A549 (cell line): ENCODE measurements around the gene MGLL. TPM values are rescaled to one million over a fixed set of nuclear protein-coding genes. Genes with fewer than 3 reads are reported as not detected.

ENCODE experiments used
- ATAC-seq, 2 experiments: fragments of 200-7000 bp in 1 of 2; fragments of >200 bp in 1 of 2; cut with Nextera tagmentation in 1 of 2; cut with Tn5 transposase in 1 of 2; 3 replicates each; pipeline versions ENCODE4 v1.8.0 to v1.9.1; 2018 to 2020; ENCODE audit warnings: mild to moderate bottlenecking in 1 of 2, moderate library complexity in 1 of 2
- CTCF ChIA-PET: fragments of 300-600 bp; sonication (Branson Sonifier 250); formaldehyde crosslinking; extraction: SDS; loops from one replicate; lab custom pipeline; 2021; ENCODE audit warnings: antibody characterized with exemption, inconsistent platforms; lab: Yijun Ruan, JAX
- POLR2A ChIA-PET: fragments of 350-600 bp; formaldehyde crosslinking; extraction: SDS; loops from one replicate; lab custom pipeline; 2021; ENCODE audit warnings: antibody characterized with exemption, inconsistent platforms; lab: Yijun Ruan, JAX
- DNase-seq, 2 experiments: peaks; one replicate each; pipeline versions ENCODE4 v3.0.0 to v3.0.0-alpha.2; 2011 to 2016; ENCODE audit warnings: low read depth in 1 of 2, low spot score in 1 of 2
- FAIRE-seq: peaks from 2 replicates; lab custom pipeline; 2011; peaks lifted over from hg19 to GRCh38; lab: Jason Lieb, UNC
- H3K27ac ChIP-seq, 2 experiments: fragments of >200 bp; sonication (Bioruptor Twin); formaldehyde crosslinking; 3 replicates each; pipeline ENCODE4 v1.5.1; 2016 to 2017
- H3K4me1 ChIP-seq: fragments of >200 bp; sonication (Bioruptor Twin); formaldehyde crosslinking; 3 replicates; pipeline ENCODE4 v1.6.1; 2016
- H3K4me2 ChIP-seq: fragments of >200 bp; sonication (Bioruptor Twin); formaldehyde crosslinking; 3 replicates; pipeline ENCODE4 v1.6.1; 2016
- H3K4me3 ChIP-seq: fragments of >200 bp; sonication (Bioruptor Twin); formaldehyde crosslinking; 3 replicates; pipeline ENCODE4 v1.5.1; 2016
- H3K9me3 ChIP-seq: fragments of >200 bp; sonication (Bioruptor Twin); formaldehyde crosslinking; 3 replicates; pipeline ENCODE4 v1.6.1; 2016
- CBX8 ChIP-seq: fragments of 200-600 bp; sonication (generic); IDR thresholded peaks from 2 replicates; pipeline ENCODE4 v1.6.1; 2016
- CHD2 ChIP-seq: fragments of 150-350 bp; IDR thresholded peaks from 2 replicates; pipeline ENCODE4 v1.6.1; 2014; ENCODE audit warnings: low read length; ENCODE audit not compliant: partially characterized antibody
- CHD4 ChIP-seq: fragments of 200-600 bp; sonication (generic); IDR thresholded peaks from 2 replicates; pipeline ENCODE4 v1.6.1; 2016; ENCODE audit warnings: antibody characterized with exemption, mild to moderate bottlenecking, borderline replicate concordance
- EHF ChIP-seq: fragments of 250-450 bp; sonication (Bioruptor Pico); IDR thresholded peaks from 2 replicates; pipeline ENCODE4 v1.5.0; 2020; ENCODE audit warnings: mild to moderate bottlenecking
- FOXS1 ChIP-seq: fragments of 250-450 bp; sonication (Bioruptor Pico); IDR thresholded peaks from 2 replicates; pipeline ENCODE4 v1.5.0; 2020; ENCODE audit warnings: mild to moderate bottlenecking, moderate library complexity
- NFE2L2 ChIP-seq: fragments of 150-350 bp; conservative IDR thresholded peaks from 2 replicates; pipeline ENCODE4 v1.6.1; 2014; ENCODE audit warnings: low read length
- NR3C1 ChIP-seq: fragments of >200 bp; sonication (Bioruptor Twin); formaldehyde crosslinking; IDR thresholded peaks from 3 replicates; pipeline ENCODE4 v1.6.1; 2017
- PBX3 ChIP-seq: IDR thresholded peaks from 2 replicates; pipeline ENCODE4 v1.6.1; 2012
- RAD21 ChIP-seq, 2 experiments: fragments of >200 bp in 1 of 2; sonication (Bioruptor Twin) in 1 of 2; formaldehyde crosslinking in 1 of 2; IDR thresholded peaks in 1 of 2; conservative IDR thresholded peaks in 1 of 2; 2 replicates in 1 of 2; 3 replicates in 1 of 2; pipeline ENCODE4 v1.6.1; 2012 to 2018; ENCODE audit warnings: inconsistent platforms in 1 of 2
- TP53 ChIP-seq: fragments of 250-450 bp; sonication (Bioruptor Pico); IDR thresholded peaks from 2 replicates; pipeline ENCODE4 v1.5.0; 2021; ENCODE audit warnings: mild to moderate bottlenecking, moderate library complexity
- ZFP36 ChIP-seq: fragments of 450-650 bp; IDR thresholded peaks from 2 replicates; pipeline ENCODE4 v1.6.1; 2014; ENCODE audit warnings: borderline replicate concordance; ENCODE audit not compliant: partially characterized antibody
- ZNF302 ChIP-seq: fragments of 250-450 bp; sonication (Bioruptor Pico); IDR thresholded peaks from 2 replicates; pipeline ENCODE4 v1.9.0; 2021; ENCODE audit warnings: inconsistent platforms, mild to moderate bottlenecking, moderate library complexity
- whole genome bisulfite sequencing: methylation state at CpG from one replicate; pipeline ENCODE4 v1.1.6; 2017; ENCODE audit errors: missing lambda C conversion rate; 5-methylcytosine and 5-hydroxymethylcytosine counted together
- polyA plus RNA-seq, 4 experiments: library from polyadenylated mRNA; depleted of rRNA in 3 of 4; stranded (reverse); fragments of >200 nt; fragmentation: RNase III in 1 of 4; extraction: RNeasy Plus Mini Kit Qiagen cat#74134 plus additional on column Dnase treatment in 1 of 4; gene quantifications; 2 replicates in 3 of 4; 3 replicates in 1 of 4; pipeline ENCODE4 v1.2.3, GENCODE V29; 2011 to 2017
- TF ChIP-seq, protein P1 (sequence below): fragments of >200 bp; sonication (Bioruptor Twin); formaldehyde crosslinking; IDR thresholded peaks from 2 replicates; pipeline ENCODE4 v1.6.1; 2016
- TF ChIP-seq, protein P2 (sequence below): fragments of 250-450 bp; sonication (Bioruptor Pico); IDR thresholded peaks from 2 replicates; pipeline ENCODE4 v1.5.0; 2021; ENCODE audit warnings: mild to moderate bottlenecking, moderate library complexity, borderline replicate concordance
- TF ChIP-seq, protein P3 (sequence below): fragments of 450-650 bp; IDR thresholded peaks from 2 replicates; pipeline ENCODE4 v1.6.1; 2014; ENCODE audit warnings: antibody characterized with exemption

MGLL gene
- polyA plus RNA-seq, 2 of the 4 experiments (the other 2 are of a cell fraction): 38.5 to 41.5 TPM

GRCh38 chr3:127647166-127647844 is 175.0 kb downstream of the MGLL start:
- 76% methylated on average over 8 of the region's 13 CpGs for WGBS
- ATAC-seq (no peak), FAIRE-seq (no peak)

GRCh38 chr3:127646501-127647046 is 175.7 kb downstream of the MGLL start:
- Histone ChIP-seq H3K4me2 (no peak overlapping the region), H3K4me3 (no peak overlapping the region), H3K9me3 (no peaks in the 10 kb centered on the region), H3K27ac (no peak overlapping the region), H3K4me1 (no peaks in the 10 kb centered on the region)
- ChIA-PET CTCF (interaction anchor here (0.7 to 3.4 kb wide), 7 partner anchors 12 to 487 kb away, joined by 3 to 11 read pairs (median 5); no protein-coding TSS in a partner anchor), POLR2A (no interaction called here)
- FAIRE-seq (no peak), ATAC-seq (no peak), DNase-seq (no peak)
- TF ChIP-seq CHD2 (no peak), TP53 (CRISPR knock-in tag) (no peak), RAD21 (conservative IDR thresholded peaks at IDR 0.05 in 1 of 2, IDR thresholded peaks at IDR 0.05 in 1 of 2) (no peak)
- TF ChIP-seq, protein P1, sequence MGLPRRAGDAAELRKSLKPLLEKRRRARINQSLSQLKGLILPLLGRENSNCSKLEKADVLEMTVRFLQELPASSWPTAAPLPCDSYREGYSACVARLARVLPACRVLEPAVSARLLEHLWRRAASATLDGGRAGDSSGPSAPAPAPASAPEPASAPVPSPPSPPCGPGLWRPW: no peak
- whole genome bisulfite sequencing: 89% methylated on average over 10 of the region's 10 CpGs

More at GRCh38 chr3:127647166-127647844, 175.0 kb downstream of the MGLL start:
- Histone ChIP-seq H3K4me2 (no peak overlapping the region), H3K9me3 (no peaks in the 10 kb centered on the region), H3K27ac (no peak overlapping the region), H3K4me1 (peaks cover 1% of the 10 kb centered on the region; the same call in 2 of the 3 replicates), H3K4me3 (no peak overlapping the region)
- POLR2A ChIA-PET: no interaction called here
- no peak for DNase-seq
- no peak for TF ChIP-seq FOXS1 (CRISPR knock-in tag)
- TF ChIP-seq, protein P2, sequence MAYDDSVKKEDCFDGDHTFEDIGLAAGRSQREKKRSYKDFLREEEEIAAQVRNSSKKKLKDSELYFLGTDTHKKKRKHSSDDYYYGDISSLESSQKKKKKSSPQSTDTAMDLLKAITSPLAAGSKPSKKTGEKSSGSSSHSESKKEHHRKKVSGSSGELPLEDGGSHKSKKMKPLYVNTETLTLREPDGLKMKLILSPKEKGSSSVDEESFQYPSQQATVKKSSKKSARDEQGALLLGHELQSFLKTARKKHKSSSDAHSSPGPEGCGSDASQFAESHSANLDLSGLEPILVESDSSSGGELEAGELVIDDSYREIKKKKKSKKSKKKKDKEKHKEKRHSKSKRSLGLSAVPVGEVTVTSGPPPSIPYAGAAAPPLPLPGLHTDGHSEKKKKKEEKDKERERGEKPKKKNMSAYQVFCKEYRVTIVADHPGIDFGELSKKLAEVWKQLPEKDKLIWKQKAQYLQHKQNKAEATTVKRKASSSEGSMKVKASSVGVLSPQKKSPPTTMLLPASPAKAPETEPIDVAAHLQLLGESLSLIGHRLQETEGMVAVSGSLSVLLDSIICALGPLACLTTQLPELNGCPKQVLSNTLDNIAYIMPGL (CRISPR knock-in tag): no peak
- CTCF ChIA-PET: interaction anchor here (0.7 to 3.4 kb wide), 7 partner anchors 13 to 486 kb away, joined by 3 to 11 read pairs (median 5); no protein-coding TSS in a partner anchor

GRCh38 chr3:127645371-127646015 is 176.8 kb downstream of the MGLL start:
- ATAC-seq (no peak), FAIRE-seq (no peak), DNase-seq (no peak)
- WGBS: 63% methylated on average over 7 of the region's 8 CpGs
- Histone ChIP-seq H3K4me3 (no peak overlapping the region), H3K4me2 (no peak overlapping the region), H3K9me3 (no peaks in the 10 kb centered on the region), H3K27ac (no peak overlapping the region), H3K4me1 (no peaks in the 10 kb centered on the region)
- CTCF ChIA-PET: interaction anchor here (0.8 to 3.4 kb wide), 4 partner anchors 10 to 326 kb away, joined by 3 to 11 read pairs (median 5); no protein-coding TSS in a partner anchor
- TF ChIP-seq ZNF302: no peak
- no peak for TF ChIP-seq NFE2L2
- no peak for TF ChIP-seq FOXS1 (CRISPR knock-in tag)
- no peak for TF ChIP-seq NR3C1
- TF ChIP-seq, protein P3, sequence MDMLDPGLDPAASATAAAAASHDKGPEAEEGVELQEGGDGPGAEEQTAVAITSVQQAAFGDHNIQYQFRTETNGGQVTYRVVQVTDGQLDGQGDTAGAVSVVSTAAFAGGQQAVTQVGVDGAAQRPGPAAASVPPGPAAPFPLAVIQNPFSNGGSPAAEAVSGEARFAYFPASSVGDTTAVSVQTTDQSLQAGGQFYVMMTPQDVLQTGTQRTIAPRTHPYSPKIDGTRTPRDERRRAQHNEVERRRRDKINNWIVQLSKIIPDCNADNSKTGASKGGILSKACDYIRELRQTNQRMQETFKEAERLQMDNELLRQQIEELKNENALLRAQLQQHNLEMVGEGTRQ: no peak
- TF ChIP-seq CHD4: no peak
- TF ChIP-seq PBX3: no peak
- no peak for TF ChIP-seq CBX8
- TF ChIP-seq EHF (CRISPR knock-in tag): no peak
- no peak for TF ChIP-seq ZFP36
- POLR2A ChIA-PET: no interaction called here
